Trophoblast cell (in vitro differentiated cells and primary cell): ENCODE measurements around the gene WDR11.

Experiments used
- DNase-seq, 2 donors: peaks; one replicate each; pipeline ENCODE4 v3.0.0-alpha.2; 2016
- H2AFZ ChIP-seq: 2 replicates; pipeline ENCODE4 v1.6.1; 2013; ENCODE audit warnings: low read length, moderate library complexity, mild to moderate bottlenecking; ENCODE audit not compliant: insufficient read depth, poor library complexity
- H2AK5ac ChIP-seq: 2 replicates; pipeline ENCODE4 v1.6.1; 2013; ENCODE audit warnings: mild to moderate bottlenecking, low read length
- H2BK120ac ChIP-seq: 2 replicates; pipeline ENCODE4 v1.6.1; 2013; ENCODE audit warnings: low read length, mild to moderate bottlenecking, moderate library complexity; ENCODE audit not compliant: insufficient read depth, poor library complexity
- H2BK12ac ChIP-seq: 2 replicates; pipeline ENCODE4 v1.6.1; 2013; ENCODE audit warnings: mild to moderate bottlenecking, low read length, moderate library complexity
- H2BK5ac ChIP-seq: 2 replicates; pipeline ENCODE4 v1.6.1; 2013; ENCODE audit warnings: low read length, low read depth, moderate library complexity, mild to moderate bottlenecking; ENCODE audit not compliant: poor library complexity
- H3K14ac ChIP-seq: 2 replicates; pipeline ENCODE4 v1.6.1; 2013; ENCODE audit warnings: mild to moderate bottlenecking, low read length
- H3K18ac ChIP-seq: 2 replicates; pipeline ENCODE4 v1.6.1; 2013; ENCODE audit warnings: mild to moderate bottlenecking, low read length
- H3K23ac ChIP-seq: 2 replicates; pipeline ENCODE4 v1.6.1; 2013; ENCODE audit warnings: low read length
- H3K27ac ChIP-seq: 2 replicates; pipeline ENCODE4 v1.5.1; 2013; ENCODE audit warnings: low read depth, mild to moderate bottlenecking, inconsistent platforms, low read length, moderate library complexity
- H3K27me3 ChIP-seq: 2 replicates; pipeline ENCODE4 v1.6.1; 2013; ENCODE audit warnings: inconsistent platforms, mild to moderate bottlenecking, low read length, moderate library complexity; ENCODE audit not compliant: insufficient read depth
- H3K36me3 ChIP-seq, 2 experiments: 1 replicate in 1 of 2; 2 replicates in 1 of 2; pipeline ENCODE4 v1.6.1; 2013; ENCODE audit warnings: low read length in 2 of 2, mild to moderate bottlenecking in 2 of 2, moderate library complexity in 1 of 2; ENCODE audit not compliant: insufficient read depth in 2 of 2, control insufficient read depth in 1 of 2
- H3K4ac ChIP-seq: 2 replicates; pipeline ENCODE4 v1.6.1; 2013; ENCODE audit warnings: low read depth, mild to moderate bottlenecking, low read length, moderate library complexity
- H3K4me1 ChIP-seq, 2 experiments: 1 replicate in 1 of 2; 2 replicates in 1 of 2; pipeline ENCODE4 v1.6.1; 2013; ENCODE audit warnings: low read length in 2 of 2, mild to moderate bottlenecking in 2 of 2, moderate library complexity in 1 of 2; ENCODE audit not compliant: insufficient read depth in 2 of 2, control insufficient read depth in 1 of 2
- H3K4me2 ChIP-seq: 2 replicates; pipeline ENCODE4 v1.6.1; 2013; ENCODE audit warnings: inconsistent platforms, mild to moderate bottlenecking, low read length, moderate library complexity
- H3K4me3 ChIP-seq: 2 replicates; pipeline ENCODE4 v1.5.1; 2013; ENCODE audit warnings: mild to moderate bottlenecking, low read depth, low read length, inconsistent platforms
- H3K79me1 ChIP-seq: one replicate; pipeline ENCODE4 v1.6.1; 2013; ENCODE audit warnings: low read length
- H3K79me2 ChIP-seq: 2 replicates; pipeline ENCODE4 v1.6.1; 2013; ENCODE audit warnings: low read length, mild to moderate bottlenecking; ENCODE audit not compliant: control insufficient read depth, insufficient read depth, poor library complexity
- H3K9ac ChIP-seq: 2 replicates; pipeline ENCODE4 v1.6.1; 2013; ENCODE audit warnings: mild to moderate bottlenecking, low read length
- H3K9me3 ChIP-seq: 2 replicates; pipeline ENCODE4 v1.6.1; 2013; ENCODE audit warnings: low read depth, mild to moderate bottlenecking, control low read depth, inconsistent platforms, low read length; ENCODE audit not compliant: insufficient read depth
- H4K12ac ChIP-seq: 2 replicates; pipeline ENCODE4 v1.6.1; 2013; ENCODE audit warnings: low read depth, mild to moderate bottlenecking, low read length, moderate library complexity
- H4K8ac ChIP-seq: 2 replicates; pipeline ENCODE4 v1.6.1; 2013; ENCODE audit warnings: low read depth, mild to moderate bottlenecking, low read length, moderate library complexity
- H4K91ac ChIP-seq: one replicate; pipeline ENCODE4 v1.6.1; 2013; ENCODE audit warnings: low read depth, mild to moderate bottlenecking, low read length, moderate library complexity
- WGBS: extraction: QIAGEN DNeasy Blood & Tissue Kit; methylation state at CpG from one replicate; pipeline ENCODE4 v1.1.7; 2013; ENCODE audit warnings: missing lambda C conversion rate; ENCODE audit not compliant: insufficient read length, insufficient coverage; ENCODE audit errors: extremely low coverage; 5-methylcytosine and 5-hydroxymethylcytosine counted together

Gene WDR11

GRCh38 chr10:120819366-120819765 is 31.8 kb upstream of the WDR11 start:
- no peak overlapping the region for H3K9ac ChIP-seq
- no peaks in the 10 kb centered on the region for H3K36me3 ChIP-seq
- H3K4ac ChIP-seq, result no peak overlapping the region
- H2BK5ac ChIP-seq, result no peak overlapping the region
- no peaks in the 10 kb centered on the region for H3K9me3 ChIP-seq
- H2BK12ac ChIP-seq, result no peak overlapping the region
- H4K8ac ChIP-seq, result no peak overlapping the region
- H4K91ac ChIP-seq, result no peak overlapping the region
- no peaks in the 10 kb centered on the region for H3K27me3 ChIP-seq
- no peak overlapping the region for H3K27ac ChIP-seq
- no peak overlapping the region for H3K23ac ChIP-seq
- no peaks in the 10 kb centered on the region for H3K79me2 ChIP-seq
- H2AK5ac ChIP-seq, result no peak overlapping the region
- no peak overlapping the region for H3K4me3 ChIP-seq
- no peaks in the 10 kb centered on the region for H3K4me1 ChIP-seq
- no peak overlapping the region for H4K12ac ChIP-seq
- no peaks in the 10 kb centered on the region for H3K79me1 ChIP-seq
- no peak overlapping the region for H2BK120ac ChIP-seq
- no peak overlapping the region for H2AFZ ChIP-seq
- DNase-seq, result no peak
- no CpG with 5 or more reads among the region's 6 CpGs for WGBS
- no peak overlapping the region for H3K14ac ChIP-seq
- H3K18ac ChIP-seq, result no peak overlapping the region
- H3K4me2 ChIP-seq, result no peak overlapping the region

GRCh38 chr10:120823266-120823665 is 27.9 kb upstream of the WDR11 start:
- H3K79me2 ChIP-seq, result no peaks in the 10 kb centered on the region
- H2BK12ac ChIP-seq, result no peak overlapping the region
- H3K9ac ChIP-seq, result no peak overlapping the region
- no peaks in the 10 kb centered on the region for H3K79me1 ChIP-seq
- H2BK5ac ChIP-seq, result no peak overlapping the region
- H4K91ac ChIP-seq, result no peak overlapping the region
- no peak overlapping the region for H4K8ac ChIP-seq
- H2AK5ac ChIP-seq, result no peak overlapping the region
- no peak overlapping the region for H2AFZ ChIP-seq
- no peak overlapping the region for H3K27ac ChIP-seq
- H3K27me3 ChIP-seq, result no peaks in the 10 kb centered on the region
- no CpG with 5 or more reads among the region's 2 CpGs for WGBS
- no peaks in the 10 kb centered on the region for H3K36me3 ChIP-seq
- H2BK120ac ChIP-seq, result no peak overlapping the region
- H3K4me1 ChIP-seq, result no peaks in the 10 kb centered on the region
- H4K12ac ChIP-seq, result no peak overlapping the region
- no peak overlapping the region for H3K14ac ChIP-seq
- H3K9me3 ChIP-seq, result no peaks in the 10 kb centered on the region
- H3K4ac ChIP-seq, result no peak overlapping the region
- no peak for DNase-seq
- no peak overlapping the region for H3K18ac ChIP-seq
- H3K4me3 ChIP-seq, result no peak overlapping the region
- no peak overlapping the region for H3K4me2 ChIP-seq
- no peak overlapping the region for H3K23ac ChIP-seq

DNA sequence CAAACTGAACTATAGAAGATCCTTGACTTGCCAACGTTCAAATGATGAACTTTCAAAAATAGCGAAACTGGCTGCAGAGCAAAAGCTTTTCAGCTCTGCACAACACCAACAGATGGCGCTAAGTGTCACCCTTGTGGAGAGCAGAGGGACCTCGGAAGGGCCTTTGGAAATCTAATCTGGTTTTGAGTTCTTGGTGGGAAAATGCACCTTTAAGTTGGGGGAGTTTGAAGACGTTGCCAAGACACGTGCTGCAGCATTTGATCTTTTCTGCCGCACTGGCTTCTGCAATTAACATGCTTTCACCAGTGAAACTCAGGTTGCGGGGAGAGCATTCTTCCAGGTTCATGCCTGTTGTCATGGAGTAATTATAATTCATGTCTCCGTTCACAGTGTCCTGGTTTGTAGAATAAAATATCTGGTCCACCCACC is 26.3 kb upstream of the WDR11 start:
- no CpG with 5 or more reads among the region's 9 CpGs for WGBS
- no peak overlapping the region for H2BK5ac ChIP-seq

DNA sequence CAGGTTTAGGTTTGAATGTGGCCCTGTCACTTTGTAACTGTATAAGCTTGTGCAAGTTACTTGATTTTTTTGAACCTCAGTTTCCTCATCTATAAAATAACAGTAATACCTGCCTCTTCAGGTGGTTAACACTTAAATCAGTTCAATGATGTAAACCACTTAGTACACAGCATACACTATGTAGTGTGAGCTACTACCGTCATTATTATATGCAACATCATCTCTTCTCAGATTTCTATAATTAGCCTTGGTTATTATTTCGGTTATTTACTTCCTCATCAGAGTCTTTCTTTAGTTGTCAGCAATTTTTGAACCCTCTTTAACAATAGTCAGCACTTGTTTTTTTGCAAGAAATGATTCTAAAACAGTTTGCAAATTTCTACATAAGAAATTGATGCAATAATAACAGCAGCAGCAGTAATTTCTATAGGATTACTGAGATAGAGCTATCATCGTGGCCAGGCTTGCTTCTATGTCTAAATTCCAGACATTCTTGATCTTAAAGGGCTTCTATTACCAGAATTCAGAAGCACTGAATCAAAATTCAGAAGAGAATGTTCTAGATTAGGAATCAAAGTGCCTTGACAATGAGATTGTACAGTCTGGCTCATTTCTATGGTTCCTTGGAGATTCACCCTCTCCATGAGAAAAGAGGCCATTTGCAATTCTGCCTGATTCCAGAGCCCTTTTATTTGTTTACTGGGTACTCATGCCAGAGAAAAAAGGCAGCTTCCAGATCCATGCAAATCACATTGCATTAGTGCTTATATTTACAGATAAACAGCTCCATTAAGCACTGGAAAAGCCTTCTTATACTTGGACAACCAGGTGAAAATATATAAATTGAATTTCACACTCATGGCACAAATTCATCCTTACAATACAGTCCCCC is 25.0 kb upstream of the WDR11 start:
- Histone ChIP-seq H3K27me3 (no peaks in the 10 kb centered on the region), H3K9me3 (no peaks in the 10 kb centered on the region), H3K23ac (no peak overlapping the region), H2BK5ac (no peak overlapping the region), H3K79me1 (no peaks in the 10 kb centered on the region), H3K4me2 (no peak overlapping the region), H2BK12ac (no peak overlapping the region), H3K36me3 (no peaks in the 10 kb centered on the region), H3K4me1 (no peaks in the 10 kb centered on the region), H4K12ac (no peak overlapping the region), H3K4ac (no peak overlapping the region), H3K9ac (no peak overlapping the region), H3K18ac (no peak overlapping the region), H3K4me3 (no peak overlapping the region), H4K91ac (no peak overlapping the region), H2AFZ (no peak overlapping the region), H3K79me2 (no peaks in the 10 kb centered on the region), H2AK5ac (no peak overlapping the region), H2BK120ac (no peak overlapping the region), H3K27ac (no peak overlapping the region), H4K8ac (no peak overlapping the region), H3K14ac (no peak overlapping the region)
- no CpG with 5 or more reads among the region's 3 CpGs for WGBS
- DNase-seq, result no peak

More for the DNA sequence above, 26.3 kb upstream of the WDR11 start:
- no peak overlapping the region for H4K12ac ChIP-seq
- no peak overlapping the region for H2BK120ac ChIP-seq
- H3K27me3 ChIP-seq, result no peaks in the 10 kb centered on the region
- H3K79me2 ChIP-seq, result no peaks in the 10 kb centered on the region
- H3K36me3 ChIP-seq, result no peaks in the 10 kb centered on the region
- no peaks in the 10 kb centered on the region for H3K79me1 ChIP-seq
- no peak overlapping the region for H4K8ac ChIP-seq
- H3K27ac ChIP-seq, result no peak overlapping the region
- no peak overlapping the region for H3K4me3 ChIP-seq
- no peak overlapping the region for H3K9ac ChIP-seq
- no peak overlapping the region for H3K23ac ChIP-seq
- H2AK5ac ChIP-seq, result no peak overlapping the region
- no peak overlapping the region for H2AFZ ChIP-seq
- no peak overlapping the region for H3K14ac ChIP-seq
- H3K4me2 ChIP-seq, result no peak overlapping the region
- H3K18ac ChIP-seq, result no peak overlapping the region
- H3K4me1 ChIP-seq, result no peaks in the 10 kb centered on the region
- no peaks in the 10 kb centered on the region for H3K9me3 ChIP-seq
- H3K4ac ChIP-seq, result no peak overlapping the region
- DNase-seq, result peak; percentile 7 to 66
- H4K91ac ChIP-seq, result no peak overlapping the region
- no peak overlapping the region for H2BK12ac ChIP-seq
